GM18526 (cell line): ENCODE measurements around the gene GSTT2.
"Not testable (repeated sequence)": the region's sequence is repeated elsewhere in the genome, so short reads cannot be mapped to it uniquely, and the experiment has no call there.

ENCODE experiments used
- POLR2A ChIP-seq: IDR thresholded peaks from 3 replicates; pipeline ENCODE4 v1.6.1; 2011; ENCODE audit not compliant: insufficient read length; ENCODE audit errors: extremely low read depth

The GSTT2 gene

DNA sequence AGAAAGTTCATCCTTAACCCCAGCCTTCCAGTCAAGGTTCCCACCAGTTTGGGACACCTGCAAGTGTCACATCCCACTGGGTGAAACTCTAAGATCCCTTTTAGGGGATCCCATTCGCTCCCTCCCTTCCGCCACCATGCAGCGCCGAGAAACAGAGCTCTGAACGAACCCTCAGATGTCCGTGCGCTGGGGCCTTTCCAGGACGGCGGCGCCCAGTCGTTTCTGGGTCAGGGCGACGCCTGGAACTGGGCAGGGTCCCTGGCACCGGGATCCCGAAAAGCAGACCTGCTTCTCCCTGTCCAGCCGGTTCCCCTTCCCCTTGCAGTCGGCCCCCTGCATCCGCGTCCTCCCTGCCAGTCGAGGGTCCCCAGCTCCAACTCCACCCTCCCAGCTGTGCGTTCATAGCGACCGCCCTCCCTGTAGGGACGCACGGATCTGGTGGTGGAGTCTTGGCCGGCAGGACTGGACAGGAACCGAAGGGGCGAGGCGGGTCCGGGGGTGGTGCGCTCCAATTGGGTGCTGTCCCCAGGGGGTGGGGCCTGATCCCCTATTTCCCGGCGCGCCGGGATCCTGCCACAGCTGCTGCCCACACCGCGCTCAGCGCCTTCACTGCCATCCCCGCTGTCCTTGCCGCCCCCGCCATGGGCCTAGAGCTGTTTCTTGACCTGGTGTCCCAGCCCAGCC, at the start of gene GSTT2:
GSTT2 (plus strand) TSS at position 578 of the 684 bp plus-strand sequence.
- not testable (repeated sequence) for TF ChIP-seq POLR2A

DNA sequence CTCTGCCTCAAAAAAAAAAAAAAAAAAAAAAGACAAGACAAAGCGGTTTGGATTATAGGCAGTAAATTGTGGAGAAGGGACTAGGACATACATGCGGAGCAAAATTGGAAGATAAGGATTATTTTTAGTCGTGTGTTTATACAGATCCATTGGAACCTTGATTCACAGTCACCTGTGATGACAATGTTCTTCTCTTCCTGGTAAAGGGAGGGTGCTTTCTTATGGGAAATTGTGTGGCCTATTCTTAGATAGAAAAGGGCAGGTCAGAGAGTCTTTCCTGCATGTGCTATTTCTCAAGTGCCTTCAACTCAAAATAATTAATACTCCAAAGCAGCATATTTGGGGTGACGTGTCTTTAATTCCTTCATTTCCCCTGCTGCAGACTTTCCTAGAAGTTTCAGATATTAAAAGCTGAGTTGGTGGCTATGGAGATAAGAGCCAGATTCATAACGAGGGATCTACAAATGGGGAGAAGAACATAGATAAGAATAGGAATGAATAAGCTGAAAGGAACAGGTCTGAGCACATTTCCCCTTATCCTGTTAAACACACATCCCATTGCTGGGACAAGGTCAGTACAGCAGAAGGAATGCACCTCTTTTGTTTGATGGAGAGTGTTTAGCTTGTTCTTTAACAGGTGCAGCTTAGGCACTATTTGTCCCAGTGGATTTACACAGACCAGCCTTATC, 41.5 kb upstream of the GSTT2 start:
- no peak for TF ChIP-seq POLR2A

- no peak for TF ChIP-seq POLR2A
Measured at GRCh38 chr22:23939017-23939357, 40.9 kb upstream of the GSTT2 start.

DNA sequence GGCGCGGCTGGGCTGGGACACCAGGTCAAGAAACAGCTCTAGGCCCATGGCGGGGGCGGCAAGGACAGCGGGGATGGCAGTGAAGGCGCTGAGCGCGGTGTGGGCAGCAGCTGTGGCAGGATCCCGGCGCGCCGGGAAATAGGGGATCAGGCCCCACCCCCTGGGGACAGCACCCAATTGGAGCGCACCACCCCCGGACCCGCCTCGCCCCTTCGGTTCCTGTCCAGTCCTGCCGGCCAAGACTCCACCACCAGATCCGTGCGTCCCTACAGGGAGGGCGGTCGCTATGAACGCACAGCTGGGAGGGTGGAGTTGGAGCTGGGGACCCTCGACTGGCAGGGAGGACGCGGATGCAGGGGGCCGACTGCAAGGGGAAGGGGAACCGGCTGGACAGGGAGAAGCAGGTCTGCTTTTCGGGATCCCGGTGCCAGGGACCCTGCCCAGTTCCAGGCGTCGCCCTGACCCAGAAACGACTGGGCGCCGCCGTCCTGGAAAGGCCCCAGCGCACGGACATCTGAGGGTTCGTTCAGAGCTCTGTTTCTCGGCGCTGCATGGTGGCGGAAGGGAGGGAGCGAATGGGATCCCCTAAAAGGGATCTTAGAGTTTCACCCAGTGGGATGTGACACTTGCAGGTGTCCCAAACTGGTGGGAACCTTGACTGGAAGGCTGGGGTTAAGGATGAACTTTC, 18.7 kb upstream of the GSTT2 start, which contains the start of gene GSTT2B:
GSTT2B (minus strand) TSS at position 112 of the 688 bp plus-strand sequence; CDS start at position 48, 64 bp downstream.
- not testable (repeated sequence) for TF ChIP-seq POLR2A

DNA sequence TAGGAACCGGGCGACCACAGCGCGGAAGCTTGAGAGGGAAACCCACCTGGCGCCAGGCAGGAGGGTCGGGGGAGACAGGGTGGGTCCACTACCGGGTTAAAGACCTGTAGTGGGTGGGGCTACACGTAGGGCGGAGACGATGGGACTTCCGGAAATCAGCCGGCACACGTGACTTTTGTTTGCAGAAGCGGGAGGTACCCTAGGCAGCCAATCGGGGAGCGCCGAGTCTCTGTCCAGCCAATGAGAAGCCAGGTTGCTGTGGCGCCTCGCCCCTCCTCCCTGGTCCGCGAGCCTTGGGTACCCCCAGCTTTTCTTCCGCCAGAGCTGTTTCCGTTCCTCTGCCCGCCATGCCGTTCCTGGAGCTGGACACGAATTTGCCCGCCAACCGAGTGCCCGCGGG, 13.4 kb upstream of the GSTT2 start, which contains the start of gene DDTL:
DDTL (plus strand) TSS at position 321 of the 400 bp plus-strand sequence; CDS start at position 348, 27 bp downstream.
- not testable (repeated sequence) for TF ChIP-seq POLR2A

DNA sequence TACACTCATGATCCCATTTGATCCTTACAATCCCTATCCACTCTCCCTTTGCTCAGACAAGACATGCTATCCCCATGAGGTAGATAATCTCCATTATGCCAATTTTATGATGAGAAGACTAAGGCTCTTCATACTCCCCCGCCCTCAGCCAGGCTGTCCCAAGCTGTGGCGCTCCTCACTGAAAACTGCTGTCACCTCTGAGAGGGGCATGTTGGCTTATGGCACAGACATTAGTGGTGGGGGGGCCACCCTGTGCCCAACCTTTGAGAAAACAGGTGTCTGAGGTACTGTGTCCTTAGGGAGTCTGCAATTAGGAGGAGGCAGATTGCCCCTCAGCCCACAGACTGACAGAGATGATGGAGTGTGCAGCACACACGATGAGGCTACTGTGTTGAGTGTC, 10.9 kb upstream of the GSTT2 start:
- no peak for TF ChIP-seq POLR2A

GRCh38 chr22:23970201-23970641, 9.7 kb upstream of the GSTT2 start:
- no peak for TF ChIP-seq POLR2A

GRCh38 chr22:23970816-23971486, 9.0 kb upstream of the GSTT2 start:
- TF ChIP-seq POLR2A: no peak

DNA sequence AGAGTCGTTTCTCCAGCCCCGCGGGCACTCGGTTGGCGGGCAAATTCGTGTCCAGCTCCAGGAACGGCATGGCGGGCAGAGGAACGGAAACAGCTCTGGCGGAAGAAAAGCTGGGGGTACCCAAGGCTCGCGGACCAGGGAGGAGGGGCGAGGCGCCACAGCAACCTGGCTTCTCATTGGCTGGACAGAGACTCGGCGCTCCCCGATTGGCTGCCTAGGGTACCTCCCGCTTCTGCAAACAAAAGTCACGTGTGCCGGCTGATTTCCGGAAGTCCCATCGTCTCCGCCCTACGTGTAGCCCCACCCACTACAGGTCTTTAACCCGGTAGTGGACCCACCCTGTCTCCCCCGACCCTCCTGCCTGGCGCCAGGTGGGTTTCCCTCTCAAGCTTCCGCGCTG, 5.6 kb upstream of the GSTT2 start, which contains the start of gene DDT:
DDT (minus strand) TSS at position 97 of the 400 bp plus-strand sequence; CDS start at position 70, 27 bp downstream.
- TF ChIP-seq POLR2A: not testable (repeated sequence)

GRCh38 chr22:23984430-23984829, 4.5 kb downstream of the GSTT2 start:
- no peak for TF ChIP-seq POLR2A

DNA sequence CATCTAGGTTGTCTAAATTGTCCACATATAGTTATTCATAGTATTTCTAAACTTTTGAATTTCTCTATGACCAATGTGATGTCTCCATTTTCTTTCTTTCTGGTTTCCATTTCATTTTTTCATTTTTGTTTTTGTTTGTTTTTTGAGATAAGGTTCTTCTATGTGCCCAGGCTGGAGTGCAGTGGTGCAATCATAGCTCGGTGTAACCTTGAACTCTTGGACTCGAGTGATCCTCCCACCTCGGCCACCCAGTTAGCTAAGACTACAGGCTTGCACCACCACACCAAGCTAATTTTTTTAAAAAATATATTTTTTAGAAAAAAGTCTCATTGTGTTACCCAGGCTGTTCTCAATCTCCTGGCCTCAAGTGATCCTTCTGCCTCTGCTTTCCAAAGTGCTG, 17.2 kb downstream of the GSTT2 start:
- no peak for TF ChIP-seq POLR2A

DNA sequence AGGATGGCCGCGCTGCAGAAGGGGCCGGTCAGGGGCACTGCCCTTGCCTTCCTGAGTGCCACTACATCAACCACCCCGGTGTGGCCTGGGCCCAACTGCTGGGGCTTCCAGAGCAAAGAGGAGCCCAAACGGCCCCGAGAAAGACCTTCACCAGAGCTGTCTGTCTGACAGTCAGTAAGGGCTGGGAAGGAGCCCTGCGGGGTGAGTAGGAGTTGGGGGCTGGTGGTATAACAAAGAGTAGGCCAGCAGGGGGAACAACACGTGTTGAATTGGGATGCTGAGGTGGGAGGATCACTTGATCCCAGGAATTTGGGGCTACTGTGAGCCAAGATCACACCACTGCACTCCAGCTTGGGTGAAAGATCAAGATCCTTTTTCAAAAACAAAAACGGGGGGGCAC, 21.4 kb downstream of the GSTT2 start:
- TF ChIP-seq POLR2A: no peak

DNA sequence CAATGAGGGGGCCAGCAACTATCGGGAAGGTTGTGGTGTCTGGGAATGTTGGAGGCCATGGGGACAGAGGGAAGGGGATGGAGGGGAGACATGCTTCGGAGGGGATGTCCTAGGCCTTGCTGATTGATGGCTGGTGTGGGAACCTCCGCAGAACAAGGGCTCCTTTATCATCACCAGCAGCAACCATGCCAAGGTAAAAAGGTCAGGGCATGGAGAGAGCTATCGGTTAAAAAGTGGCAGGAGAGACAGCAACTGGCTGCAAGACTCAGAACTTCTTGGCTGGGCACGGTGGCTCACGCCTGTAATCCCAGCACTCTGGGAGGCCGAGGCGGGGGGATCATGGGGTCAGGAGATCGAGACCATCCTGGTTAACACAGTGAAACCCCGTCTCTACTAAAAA, 22.3 kb downstream of the GSTT2 start:
- no peak for TF ChIP-seq POLR2A

- TF ChIP-seq POLR2A: no peak
Measured at GRCh38 chr22:24002851-24003250, 22.9 kb downstream of the GSTT2 start.

DNA sequence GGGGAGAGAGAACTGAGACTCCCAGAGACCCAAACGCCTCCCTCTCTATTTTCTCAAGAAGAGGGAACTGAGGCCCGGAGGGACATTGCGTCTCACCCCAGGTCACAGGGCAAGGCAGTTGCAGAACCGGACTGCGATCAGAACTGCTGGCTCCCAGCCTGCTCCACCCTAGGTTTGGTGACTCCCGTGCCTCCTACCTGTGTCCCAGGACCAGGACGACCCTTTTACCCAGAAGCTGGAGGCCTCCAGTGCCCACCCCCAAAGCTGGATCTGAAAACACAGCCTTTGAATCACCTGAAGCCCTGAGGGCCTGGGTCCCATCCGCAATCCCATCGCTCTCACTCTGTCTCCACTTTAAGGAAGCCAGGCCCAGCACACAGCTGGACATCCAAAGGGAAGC, 24.0 kb downstream of the GSTT2 start:
- no peak for TF ChIP-seq POLR2A
